ENCODE measurements around the gene ANKFY1.

Gene ANKFY1

DNA sequence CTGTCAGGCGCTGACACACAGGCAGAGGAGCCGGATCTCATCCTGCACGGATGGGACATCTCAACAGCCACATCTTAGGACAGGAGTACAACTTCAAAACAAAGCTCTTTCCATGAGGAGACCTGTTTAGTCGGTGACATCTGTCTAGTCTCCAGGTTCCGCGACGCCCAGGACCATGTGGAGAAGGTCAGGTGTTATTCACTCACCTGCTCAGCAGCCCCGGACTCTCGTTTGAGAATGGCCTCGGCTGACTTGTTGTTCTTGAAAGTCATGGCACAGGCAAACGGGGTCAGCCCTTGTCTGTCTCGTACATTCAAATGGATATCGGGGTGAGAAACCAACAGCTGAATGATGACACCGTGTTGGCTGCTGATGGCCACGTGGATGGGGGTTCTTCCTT is 85.1 kb downstream of the ANKFY1 start:
- DNase-seq (ENCODE audit: low spot score), result no peak

DNA sequence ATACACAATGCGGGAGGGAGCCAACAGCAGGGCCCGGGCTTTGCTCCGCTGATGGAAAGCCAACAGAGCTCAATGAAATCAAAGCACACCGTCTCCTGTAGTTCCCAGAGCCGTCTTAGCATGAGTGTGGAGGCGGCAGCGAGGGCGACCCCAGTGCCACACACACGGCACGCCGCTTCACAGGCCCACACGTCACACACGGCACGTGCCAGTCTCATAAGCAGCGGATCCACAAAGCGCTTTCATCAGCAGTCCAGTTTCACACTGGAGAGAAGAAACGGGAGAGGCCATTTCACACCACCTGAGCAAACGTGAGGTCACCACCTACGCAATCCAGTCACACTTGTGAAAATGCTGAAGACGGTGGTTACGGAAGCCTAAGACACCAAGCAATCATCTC is 86.0 kb downstream of the ANKFY1 start:
- DNase-seq (ENCODE audit: low spot score), result no peak

- DNase-seq (ENCODE audit: low spot score), result no peak
Measured at GRCh38 chr17:4176808-4177472, 86.8 kb downstream of the ANKFY1 start.

DNA sequence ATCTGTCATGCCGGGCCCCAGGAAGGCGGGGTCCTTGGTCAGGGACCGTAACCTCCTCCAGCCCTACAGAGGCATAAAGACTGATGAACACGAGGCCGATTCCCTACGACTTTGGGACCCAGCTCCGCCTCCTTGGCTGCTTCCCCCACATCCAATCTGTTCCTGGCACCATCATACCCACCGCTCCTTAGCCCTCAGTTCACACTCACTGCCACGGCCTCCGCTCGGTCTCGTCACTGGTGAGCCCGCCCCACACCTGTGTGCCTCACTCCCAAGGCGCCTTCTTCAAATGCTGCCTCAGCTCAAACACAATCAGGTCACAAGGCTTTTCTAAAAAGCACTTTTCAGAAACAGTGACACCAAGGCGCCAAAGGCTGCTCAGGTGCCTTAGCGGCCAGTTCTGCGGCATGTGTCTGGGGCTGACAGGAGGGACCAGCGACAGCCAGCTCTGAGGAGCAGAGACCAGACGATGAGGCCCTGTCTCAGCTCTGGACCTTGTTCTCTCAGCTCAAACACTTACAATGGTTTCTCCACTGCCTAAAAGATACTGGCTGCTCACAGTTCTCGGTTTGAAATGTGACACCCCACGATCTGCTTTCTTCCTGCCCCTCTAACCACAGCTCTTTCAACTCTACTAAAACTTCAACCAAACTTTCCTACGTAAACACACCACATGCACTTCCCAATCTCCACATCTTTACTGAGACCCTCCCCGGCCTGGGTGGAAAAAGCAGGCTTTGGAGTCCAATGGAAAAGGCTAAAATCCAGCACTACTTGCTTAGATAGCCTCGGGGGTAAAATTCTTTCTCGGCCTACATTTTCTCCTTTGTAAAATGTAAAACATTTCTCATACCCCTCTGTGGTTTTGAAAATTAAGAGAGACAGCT is 87.6 kb downstream of the ANKFY1 start:
- no peak for DNase-seq (ENCODE audit: low spot score)

DNA sequence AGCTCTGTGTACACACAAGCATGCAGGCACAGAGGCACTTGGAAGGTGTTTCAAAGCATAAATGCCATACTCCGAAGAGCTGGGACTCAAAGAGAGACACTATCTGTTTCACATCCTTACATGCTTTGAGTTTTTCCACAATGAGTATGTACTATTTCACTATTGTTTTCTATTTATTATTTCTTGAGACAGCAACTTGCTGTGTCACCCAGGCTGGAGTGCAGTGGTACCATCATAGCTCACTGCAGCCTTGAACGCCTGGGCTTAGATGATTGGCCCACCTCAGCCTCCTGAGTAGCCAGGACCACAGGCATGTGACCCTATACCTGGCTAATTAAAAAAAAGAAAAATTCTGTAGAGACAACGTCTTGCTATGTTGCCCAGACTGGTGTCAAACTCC is 89.2 kb downstream of the ANKFY1 start:
- DNase-seq (ENCODE audit: low spot score), result no peak

- no peak for DNase-seq (ENCODE audit: low spot score)
Measured at GRCh38 chr17:4173781-4174180, 90.0 kb downstream of the ANKFY1 start.

DNA sequence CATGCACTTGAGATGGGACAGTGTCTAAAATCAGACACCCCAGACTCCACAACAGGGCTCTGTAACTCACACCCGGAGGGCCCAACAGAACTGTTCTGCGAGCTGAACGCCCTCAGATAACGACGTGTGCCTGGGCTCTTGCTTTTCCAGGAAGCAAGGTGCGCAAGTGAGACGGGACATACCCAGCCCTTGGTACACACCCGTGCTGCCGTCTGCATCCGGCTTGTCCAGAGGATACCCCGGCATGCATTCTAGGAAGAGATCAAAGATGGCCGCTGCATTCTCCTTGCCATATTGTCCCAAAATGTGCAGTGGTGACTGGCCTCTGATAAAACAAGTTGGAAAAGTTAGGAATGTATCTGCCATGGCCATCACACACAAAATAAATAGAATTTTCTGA is 91.4 kb downstream of the ANKFY1 start:
- no peak for DNase-seq (ENCODE audit: low spot score)

- DNase-seq (ENCODE audit: low spot score), result no peak
Measured at GRCh38 chr17:4170639-4171280, 93.0 kb downstream of the ANKFY1 start.

DNA sequence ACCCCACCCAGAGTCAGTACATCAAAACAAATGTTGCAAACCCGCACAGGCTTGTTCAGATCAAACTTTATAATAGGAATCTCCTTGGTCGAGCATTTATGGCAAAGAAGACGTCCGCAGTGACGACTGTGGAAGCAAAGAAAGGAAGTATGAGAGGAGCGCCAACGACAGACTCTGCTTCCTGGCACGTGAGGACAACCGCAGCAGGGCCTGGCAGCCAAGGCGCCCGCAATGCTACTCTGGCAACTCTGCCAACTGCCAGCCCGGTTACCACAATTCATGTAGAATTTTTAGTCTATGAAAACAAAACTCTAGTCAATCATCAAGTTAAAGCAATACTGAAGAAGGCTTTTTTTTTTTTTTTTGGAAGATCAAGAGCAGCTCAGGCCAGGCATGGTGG is 96.0 kb downstream of the ANKFY1 start:
- no peak for DNase-seq (ENCODE audit: low spot score)

GRCh38 chr17:4166419-4166818 is 97.4 kb downstream of the ANKFY1 start:
- no peak for DNase-seq (ENCODE audit: low spot score)

DNA sequence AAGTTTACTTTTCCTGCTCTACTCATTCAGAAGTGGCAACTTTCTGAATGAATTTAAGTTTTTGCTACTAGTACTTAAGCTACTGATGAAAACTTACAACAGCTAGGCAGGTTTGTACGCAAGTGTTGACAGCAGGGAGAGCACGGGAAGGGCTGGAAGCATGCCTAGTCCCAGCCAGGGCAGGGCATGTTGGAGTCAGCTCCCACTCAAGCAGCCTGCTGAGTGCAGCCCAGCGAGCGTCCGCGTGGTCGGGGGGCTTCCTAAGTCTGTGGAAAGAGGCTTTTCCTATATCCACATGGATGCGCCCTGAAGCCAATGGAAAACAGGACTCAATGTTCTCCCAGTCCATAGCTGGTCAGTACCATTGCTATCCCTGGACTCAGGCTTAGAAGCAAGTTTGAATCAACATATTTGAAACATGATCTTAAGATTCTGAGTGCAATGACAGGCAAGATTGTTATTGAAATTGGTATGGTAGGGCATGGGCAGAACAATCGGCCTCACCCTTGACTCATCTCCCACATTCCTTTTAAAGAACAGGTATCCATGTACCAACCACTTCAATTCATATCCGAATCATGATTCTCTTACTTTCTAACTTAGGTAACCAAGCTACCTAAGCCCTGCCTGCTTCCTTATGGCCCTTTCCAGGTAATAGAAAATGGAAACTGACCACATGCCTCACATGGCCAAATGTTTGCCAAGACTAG is 98.3 kb downstream of the ANKFY1 start:
- DNase-seq (ENCODE audit: low spot score), result no peak

DNA sequence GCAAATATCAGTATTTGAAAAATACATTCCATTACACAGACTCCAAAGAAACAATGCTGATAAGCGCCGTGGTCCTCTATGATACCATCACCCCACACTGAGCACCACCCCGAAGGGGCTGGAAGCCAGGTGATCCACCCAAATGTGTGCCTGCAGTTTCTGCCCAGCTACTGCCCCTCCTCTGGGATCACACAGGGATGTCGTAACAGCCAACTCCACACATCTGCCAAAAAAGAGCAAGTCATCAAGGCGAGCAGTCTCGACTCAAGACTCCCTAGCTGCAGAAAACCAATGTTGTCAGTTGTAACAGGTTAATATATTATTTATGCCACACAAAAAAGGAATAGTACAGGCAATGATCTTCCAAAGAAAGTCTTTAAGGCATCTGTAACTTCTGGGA is 99.8 kb downstream of the ANKFY1 start:
- DNase-seq (ENCODE audit: low spot score), result no peak

- no peak for DNase-seq (ENCODE audit: low spot score)
Measured at GRCh38 chr17:4162775-4163466, 100.9 kb downstream of the ANKFY1 start.

GRCh38 chr17:4162321-4162720 is 101.5 kb downstream of the ANKFY1 start:
- DNase-seq (ENCODE audit: low spot score), result no peak

GRCh38 chr17:4161967-4162305 is 101.8 kb downstream of the ANKFY1 start:
- DNase-seq (ENCODE audit: low spot score), result no peak

GRCh38 chr17:4161192-4161966 is 102.4 kb downstream of the ANKFY1 start:
- DNase-seq (ENCODE audit: low spot score), result peak; percentile 12

DNA sequence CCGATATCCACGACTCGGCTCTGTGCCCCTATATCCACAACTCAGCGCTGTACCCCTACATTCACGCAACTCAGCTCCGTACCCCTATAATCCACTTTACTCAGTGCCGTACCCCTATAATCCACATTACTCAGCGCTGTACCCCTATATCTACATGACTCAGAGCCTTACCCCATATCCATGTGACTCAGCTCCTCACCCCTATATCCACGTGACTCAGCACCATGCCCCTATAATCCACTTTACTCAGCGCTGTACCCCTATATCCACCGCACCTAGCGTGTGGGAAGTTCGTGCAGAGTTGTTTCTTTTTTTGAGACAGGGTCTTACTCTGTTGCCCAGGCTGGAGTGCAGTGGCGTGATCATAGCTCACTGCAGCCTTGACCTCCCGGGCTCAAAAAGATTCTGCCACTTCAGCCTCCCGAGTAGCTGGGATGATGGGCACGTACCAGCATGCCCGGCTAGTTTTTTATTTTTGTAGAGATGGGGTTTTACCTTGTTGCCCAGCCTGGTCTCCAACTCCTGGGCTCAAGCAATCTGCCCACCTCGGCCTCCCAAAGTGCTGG is 103.4 kb downstream of the ANKFY1 start:
- no peak for DNase-seq (ENCODE audit: low spot score)

- DNase-seq (ENCODE audit: low spot score), result no peak
Measured at GRCh38 chr17:4159761-4160160, 104.0 kb downstream of the ANKFY1 start.

GRCh38 chr17:4157618-4158333 is 106.0 kb downstream of the ANKFY1 start:
- no peak for DNase-seq (ENCODE audit: low spot score)

- no peak for DNase-seq (ENCODE audit: low spot score)
Measured at GRCh38 chr17:4156750-4157381, 106.9 kb downstream of the ANKFY1 start.
